ENCODE data around the gene HLA-DQB2.

DNA sequence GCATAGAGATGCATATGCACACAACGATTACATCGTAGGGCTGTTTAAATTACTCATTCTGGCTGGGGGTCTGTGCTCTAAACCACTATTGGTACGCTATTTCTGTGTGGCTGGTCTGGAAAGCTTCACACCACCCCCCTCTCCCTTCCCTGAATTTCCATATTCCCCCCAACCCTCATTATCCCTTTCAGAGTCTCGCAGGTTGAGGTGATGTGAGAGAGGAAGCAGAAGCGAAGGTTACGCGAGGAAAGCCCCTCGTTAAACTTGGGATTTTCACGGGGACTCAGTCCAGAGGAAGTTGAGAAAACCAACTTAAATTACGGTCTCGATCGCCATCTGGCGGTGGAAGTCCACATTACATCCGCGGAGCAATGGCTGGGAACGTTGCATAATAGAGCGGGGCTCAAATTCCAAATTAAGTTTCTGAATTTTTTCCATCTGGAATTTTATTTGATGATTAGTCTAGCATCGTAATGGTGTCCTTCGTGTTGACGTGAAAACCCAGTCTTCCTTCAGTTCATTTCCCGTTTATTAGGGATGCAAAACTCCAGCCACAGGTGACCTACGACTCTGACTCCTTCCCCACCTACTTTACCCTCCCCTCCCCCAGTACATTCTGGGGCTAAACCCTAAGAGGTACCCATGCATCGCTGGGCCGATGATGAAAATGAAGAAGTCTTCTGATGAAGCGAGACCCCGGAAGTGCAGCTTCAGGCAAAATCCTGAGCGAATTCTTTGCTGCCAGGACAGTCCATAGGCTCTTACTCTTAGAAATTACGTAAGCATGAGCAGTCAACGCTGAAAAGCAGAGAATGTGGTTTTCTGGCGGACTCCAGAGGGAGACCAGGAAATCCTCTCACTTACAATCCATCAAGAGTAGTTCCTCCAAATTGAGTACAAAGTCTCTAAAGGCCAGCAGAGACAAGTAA lies 33.8 kb upstream of the HLA-DQB2 start:
- TF ChIP-seq GLIS3 (CRISPR knock-in tag; IDR thresholded peaks at IDR 0.05) (no peak), TCF4 (CRISPR knock-in tag; IDR thresholded peaks at IDR 0.05; ENCODE audit: borderline replicate concordance) (no peak), TSHZ2 (CRISPR knock-in tag; IDR thresholded peaks at IDR 0.05) (no peak), ESRRG (CRISPR knock-in tag; IDR thresholded peaks at IDR 0.05) (no peak), ZNF70 (CRISPR knock-in tag; IDR thresholded peaks at IDR 0.05) (no peak), RARB (CRISPR knock-in tag; IDR thresholded peaks at IDR 0.05) (no peak), ISL1 (CRISPR knock-in tag; IDR thresholded peaks at IDR 0.05) (no peak), TOX (CRISPR knock-in tag; IDR thresholded peaks at IDR 0.05; ENCODE audit: borderline replicate concordance) (no peak), BACH2 (CRISPR knock-in tag; IDR thresholded peaks at IDR 0.05; ENCODE audit: borderline replicate concordance) (no peak), CSRNP3 (CRISPR knock-in tag; IDR thresholded peaks at IDR 0.05) (no peak)
- TF ChIP-seq, protein P1, sequence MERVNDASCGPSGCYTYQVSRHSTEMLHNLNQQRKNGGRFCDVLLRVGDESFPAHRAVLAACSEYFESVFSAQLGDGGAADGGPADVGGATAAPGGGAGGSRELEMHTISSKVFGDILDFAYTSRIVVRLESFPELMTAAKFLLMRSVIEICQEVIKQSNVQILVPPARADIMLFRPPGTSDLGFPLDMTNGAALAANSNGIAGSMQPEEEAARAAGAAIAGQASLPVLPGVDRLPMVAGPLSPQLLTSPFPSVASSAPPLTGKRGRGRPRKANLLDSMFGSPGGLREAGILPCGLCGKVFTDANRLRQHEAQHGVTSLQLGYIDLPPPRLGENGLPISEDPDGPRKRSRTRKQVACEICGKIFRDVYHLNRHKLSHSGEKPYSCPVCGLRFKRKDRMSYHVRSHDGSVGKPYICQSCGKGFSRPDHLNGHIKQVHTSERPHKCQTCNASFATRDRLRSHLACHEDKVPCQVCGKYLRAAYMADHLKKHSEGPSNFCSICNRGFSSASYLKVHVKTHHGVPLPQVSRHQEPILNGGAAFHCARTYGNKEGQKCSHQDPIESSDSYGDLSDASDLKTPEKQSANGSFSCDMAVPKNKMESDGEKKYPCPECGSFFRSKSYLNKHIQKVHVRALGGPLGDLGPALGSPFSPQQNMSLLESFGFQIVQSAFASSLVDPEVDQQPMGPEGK (CRISPR knock-in tag; IDR thresholded peaks at IDR 0.05; ENCODE audit: borderline replicate concordance) = no peak
- TF ChIP-seq, protein P2, sequence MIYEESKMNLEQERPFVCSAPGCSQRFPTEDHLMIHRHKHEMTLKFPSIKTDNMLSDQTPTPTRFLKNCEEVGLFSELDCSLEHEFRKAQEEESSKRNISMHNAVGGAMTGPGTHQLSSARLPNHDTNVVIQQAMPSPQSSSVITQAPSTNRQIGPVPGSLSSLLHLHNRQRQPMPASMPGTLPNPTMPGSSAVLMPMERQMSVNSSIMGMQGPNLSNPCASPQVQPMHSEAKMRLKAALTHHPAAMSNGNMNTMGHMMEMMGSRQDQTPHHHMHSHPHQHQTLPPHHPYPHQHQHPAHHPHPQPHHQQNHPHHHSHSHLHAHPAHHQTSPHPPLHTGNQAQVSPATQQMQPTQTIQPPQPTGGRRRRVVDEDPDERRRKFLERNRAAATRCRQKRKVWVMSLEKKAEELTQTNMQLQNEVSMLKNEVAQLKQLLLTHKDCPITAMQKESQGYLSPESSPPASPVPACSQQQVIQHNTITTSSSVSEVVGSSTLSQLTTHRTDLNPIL (CRISPR knock-in tag; IDR thresholded peaks at IDR 0.05; ENCODE audit: low read depth) = no peak

Data from SK-N-SH treated with all-trans-retinoic acid at 6 μM for 48 hours (cell line).